Vagina (tissue), 2 donors: ENCODE measurements around the gene UGT2B11. TPM values are rescaled to one million over a fixed set of nuclear protein-coding genes. Genes with fewer than 3 reads are reported as not detected.
"Not testable (repeated sequence)": the region's sequence is repeated elsewhere in the genome, so short reads cannot be mapped to it uniquely, and the experiment has no call there.

Source experiments
- DNase-seq, 2 donors: peaks; one replicate each; pipeline ENCODE4 v3.0.0-alpha.2; 2017; ENCODE audit errors: extremely low spot score in 2 of 2
- H3K27ac ChIP-seq: fragments of 200-600 bp; sonication (generic); one replicate; pipeline ENCODE4 v1.5.1; 2019
- H3K27me3 ChIP-seq: fragments of 200-600 bp; sonication (generic); one replicate; pipeline ENCODE4 v1.5.1; 2019
- H3K36me3 ChIP-seq, 2 donors: fragments of 200-600 bp; sonication (generic); one replicate each; pipeline ENCODE4 v1.5.1; 2017 to 2019
- H3K4me1 ChIP-seq: fragments of 200-600 bp; sonication (generic); one replicate; pipeline ENCODE4 v1.5.1; 2019
- H3K4me3 ChIP-seq, 2 donors: fragments of 200-600 bp; sonication (generic); 1 replicate in 1 of 2; 2 replicates in 1 of 2; pipeline ENCODE4 v1.5.1; 2016 to 2019
- H3K9me3 ChIP-seq: fragments of 200-600 bp; sonication (generic); one replicate; pipeline ENCODE4 v1.5.1; 2019
- CTCF ChIP-seq, 3 experiments: fragments of 450-650 bp in 2 of 3; fragments of 200-600 bp in 1 of 3; sonication (generic) in 1 of 3; IDR thresholded peaks; one replicate each; pipeline ENCODE4 v1.5.1; 2017 to 2019; ENCODE audit warnings: antibody characterized with exemption in 3 of 3, mild to moderate bottlenecking in 2 of 3, moderate library complexity in 2 of 3
- POLR2A ChIP-seq, 2 donors: fragments of 450-650 bp; IDR thresholded peaks; one replicate each; pipeline ENCODE4 v1.6.1; 2017; ENCODE audit warnings: antibody characterized with exemption in 2 of 2, mild to moderate bottlenecking in 2 of 2, moderate library complexity in 2 of 2
- POLR2AphosphoS5 ChIP-seq, 2 donors: sonication (generic); formaldehyde crosslinking; IDR thresholded peaks; one replicate each; pipeline ENCODE4 v1.9.0; 2017; ENCODE audit warnings: antibody characterized with exemption in 2 of 2, mild to moderate bottlenecking in 2 of 2, low read depth in 1 of 2; ENCODE audit not compliant: insufficient read depth in 1 of 2
- intact Hi-C: fragments of 100-400 bp; cut with DNase I; formaldehyde crosslinking; loops from one replicate; pipeline ENCODE4 v1.15.1; 2023
- total RNA-seq: library from RNA; depleted of rRNA; stranded (reverse); fragments of >200 nt; gene quantifications from one replicate; pipeline ENCODE4 v1.2.3, GENCODE V29; 2016

Gene UGT2B11
- total RNA-seq, 1 donor from 2014 or later = not detected

GRCh38 chr4:69196209-69196965 lies 18.2 kb downstream of the UGT2B11 start:
- Histone ChIP-seq H3K36me3 (no peaks in the 10 kb centered on the region), H3K9me3 (no peaks in the 10 kb centered on the region), H3K4me1 (no peaks in the 10 kb centered on the region), H3K27ac (no peak overlapping the region), H3K27me3 (no peaks in the 10 kb centered on the region), H3K4me3 (no peak overlapping the region)
- intact Hi-C loops = no loop called here
- TF ChIP-seq POLR2A (IDR thresholded peaks at IDR 0.05) = no peak
- TF ChIP-seq CTCF (IDR thresholded peaks at IDR 0.05) = no peak
- TF ChIP-seq POLR2AphosphoS5 (IDR thresholded peaks at IDR 0.05; ENCODE audit: insufficient read depth in 1 of 2, low read depth in 1 of 2) = no peak
- DNase-seq = no peak

- Histone ChIP-seq H3K27ac (no peak overlapping the region), H3K36me3 (no peaks in the 10 kb centered on the region), H3K4me3 (no peak overlapping the region), H3K9me3 (no peaks in the 10 kb centered on the region), H3K27me3 (no peaks in the 10 kb centered on the region), H3K4me1 (no peaks in the 10 kb centered on the region)
- intact Hi-C loops = no loop called here
- TF ChIP-seq POLR2A (IDR thresholded peaks at IDR 0.05) (no peak), CTCF (IDR thresholded peaks at IDR 0.05) (no peak)
- DNase-seq = no peak
Observed at GRCh38 chr4:69194166-69194565, 20.4 kb downstream of the UGT2B11 start.

- H3K4me3 ChIP-seq, H3K9me3 ChIP-seq, intact Hi-C loops, H3K27ac ChIP-seq, H3K36me3 ChIP-seq, H3K27me3 ChIP-seq, DNase-seq, H3K4me1 ChIP-seq: not testable (repeated sequence)
Observed at GRCh38 chr4:69191905-69192304, 22.6 kb downstream of the UGT2B11 start.

GRCh38 chr4:69190621-69191020 lies 23.9 kb downstream of the UGT2B11 start:
- H3K4me3 ChIP-seq, H3K27me3 ChIP-seq, H3K4me1 ChIP-seq, H3K9me3 ChIP-seq, intact Hi-C loops, H3K36me3 ChIP-seq, H3K27ac ChIP-seq, DNase-seq: not testable (repeated sequence)

- intact Hi-C loops, DNase-seq, H3K27me3 ChIP-seq, H3K9me3 ChIP-seq, H3K27ac ChIP-seq, H3K4me1 ChIP-seq, H3K4me3 ChIP-seq, H3K36me3 ChIP-seq: not testable (repeated sequence)
Observed at GRCh38 chr4:69181519-69182169, 32.9 kb downstream of the UGT2B11 start.

- H3K4me1 ChIP-seq, H3K27me3 ChIP-seq, H3K9me3 ChIP-seq, DNase-seq, H3K4me3 ChIP-seq, H3K27ac ChIP-seq, intact Hi-C loops, H3K36me3 ChIP-seq: not testable (repeated sequence)
Observed at GRCh38 chr4:69179817-69180216, 34.7 kb downstream of the UGT2B11 start.

- H3K4me3 ChIP-seq, H3K36me3 ChIP-seq, H3K27me3 ChIP-seq, H3K4me1 ChIP-seq, H3K9me3 ChIP-seq, intact Hi-C loops, DNase-seq, H3K27ac ChIP-seq: not testable (repeated sequence)
Observed at GRCh38 chr4:69178751-69179205, 35.8 kb downstream of the UGT2B11 start.

GRCh38 chr4:69170233-69171134 lies 44.1 kb downstream of the UGT2B11 start:
- intact Hi-C loops, H3K36me3 ChIP-seq, H3K27ac ChIP-seq, H3K9me3 ChIP-seq, H3K4me3 ChIP-seq, H3K4me1 ChIP-seq, DNase-seq, H3K27me3 ChIP-seq: not testable (repeated sequence)

- DNase-seq, intact Hi-C loops, H3K9me3 ChIP-seq, H3K36me3 ChIP-seq, H3K27ac ChIP-seq, H3K4me3 ChIP-seq, H3K4me1 ChIP-seq, H3K27me3 ChIP-seq: not testable (repeated sequence)
Observed at GRCh38 chr4:69169171-69169570, 45.4 kb downstream of the UGT2B11 start.
